Kidney tubule cell (primary cell): ENCODE results near the gene PLXNA2.

ENCODE experiments used
- DNase-seq: peaks from one replicate; pipeline ENCODE4 v3.0.0-alpha.2; 2018; ENCODE audit warnings: low spot score

PLXNA2 gene

GRCh38 chr1:208118841-208119606 lies 125.2 kb downstream of the PLXNA2 start:
- DNase-seq, result no peak

GRCh38 chr1:208118306-208118705 lies 125.9 kb downstream of the PLXNA2 start:
- DNase-seq, result no peak

- DNase-seq, result no peak
These were observed 126.4 kb downstream of the PLXNA2 start for GRCh38 chr1:208117826-208118225.

- DNase-seq, result no peak
These were observed 126.8 kb downstream of the PLXNA2 start for GRCh38 chr1:208117409-208117808.

- peak; percentile 17 for DNase-seq
These were observed 128.1 kb downstream of the PLXNA2 start for GRCh38 chr1:208115924-208116640.

- no peak for DNase-seq
These were observed 131.2 kb downstream of the PLXNA2 start for GRCh38 chr1:208113011-208113410.

GRCh38 chr1:208112401-208112800 lies 131.8 kb downstream of the PLXNA2 start:
- DNase-seq, result no peak

- no peak for DNase-seq
These were observed 132.5 kb downstream of the PLXNA2 start for GRCh38 chr1:208111646-208112190.

- no peak for DNase-seq
These were observed 133.9 kb downstream of the PLXNA2 start for GRCh38 chr1:208110296-208110695.

GRCh38 chr1:208108646-208109330 lies 135.4 kb downstream of the PLXNA2 start:
- DNase-seq, result no peak

- DNase-seq, result peak; percentile 74
These were observed 136.0 kb downstream of the PLXNA2 start for GRCh38 chr1:208108213-208108608.

- peak; percentile 96 for DNase-seq
These were observed 136.6 kb downstream of the PLXNA2 start for GRCh38 chr1:208107425-208108212.

- DNase-seq, result no peak
These were observed 138.0 kb downstream of the PLXNA2 start for GRCh38 chr1:208106218-208106617.

GRCh38 chr1:208105756-208106155 lies 138.4 kb downstream of the PLXNA2 start:
- no peak for DNase-seq

GRCh38 chr1:208103597-208104513 lies 140.3 kb downstream of the PLXNA2 start:
- no peak for DNase-seq

GRCh38 chr1:208101661-208102431 lies 142.3 kb downstream of the PLXNA2 start:
- no peak for DNase-seq

GRCh38 chr1:208100906-208101305 lies 143.3 kb downstream of the PLXNA2 start:
- DNase-seq, result no peak

GRCh38 chr1:208100106-208100505 lies 144.1 kb downstream of the PLXNA2 start:
- no peak for DNase-seq

GRCh38 chr1:208098773-208099172 lies 145.4 kb downstream of the PLXNA2 start:
- DNase-seq, result no peak
